SK-N-SH (cell line): ENCODE measurements around the gene MECP2. TPM values are rescaled to one million over a fixed set of nuclear protein-coding genes. Genes with fewer than 3 reads are reported as not detected.

Experiments used
- CTCF ChIA-PET: fragments of 300-600, 350-600 bp; formaldehyde crosslinking; extraction: SDS; loops from one replicate; lab custom pipeline; 2021; lab: Yijun Ruan, JAX
- POLR2A ChIA-PET: fragments of 350-600 bp; sonication (Branson Sonifier 250); formaldehyde crosslinking; extraction: SDS; loops from one replicate; lab custom pipeline; 2020; ENCODE audit warnings: antibody characterized with exemption, inconsistent platforms; lab: Yijun Ruan, JAX
- DNase-seq: peaks from one replicate; pipeline ENCODE4 v3.0.0; 2012
- H2AFZ ChIP-seq: fragments of 200-600 bp; sonication (generic); 2 replicates; pipeline ENCODE4 v1.8.1; 2016; ENCODE audit warnings: antibody characterized with exemption, mild to moderate bottlenecking, low read depth
- H3F3A ChIP-seq: fragments of 200-600 bp; sonication (generic); replicated peaks from 2 replicates; pipeline ENCODE3; 2016; ENCODE audit warnings: antibody characterized with exemption, mild to moderate bottlenecking; ENCODE audit not compliant: insufficient read depth
- H3K27ac ChIP-seq, 2 experiments: fragments of 200-500 bp in 1 of 2; fragments of 200-600 bp in 1 of 2; sonication (Bioruptor generic) in 1 of 2; sonication (generic), shearing (Covaris generic) in 1 of 2; 2 replicates each; pipeline versions ENCODE4 v1.5.1 to v1.6.1; 2014 to 2016; ENCODE audit warnings: low read depth in 2 of 2, inconsistent platforms in 1 of 2, low read length in 1 of 2, mild to moderate bottlenecking in 1 of 2, mixed read lengths in 1 of 2
- H3K27me3 ChIP-seq: fragments of 200-600 bp; sonication (generic), shearing (Covaris generic); 2 replicates; pipeline ENCODE4 v1.6.1; 2016; ENCODE audit warnings: mixed run types; ENCODE audit not compliant: insufficient read depth
- H3K36me3 ChIP-seq, 2 experiments: fragments of 200-500 bp in 1 of 2; fragments of 200-600 bp in 1 of 2; sonication (Bioruptor generic) in 1 of 2; sonication (generic) in 1 of 2; replicated peaks in 1 of 2; 2 replicates each; pipeline versions ENCODE3 to v1.5.1; 2014 to 2016; ENCODE audit warnings: low read length in 1 of 2, mild to moderate bottlenecking in 1 of 2; ENCODE audit not compliant: insufficient read depth in 2 of 2, control insufficient read depth in 1 of 2
- H3K4me1 ChIP-seq, 2 experiments: fragments of 200-500 bp in 1 of 2; fragments of 200-600 bp in 1 of 2; sonication (Bioruptor generic) in 1 of 2; sonication (generic), shearing (Covaris generic) in 1 of 2; 2 replicates each; pipeline versions ENCODE4 v1.5.1 to v1.6.1; 2014 to 2016; ENCODE audit warnings: low read depth in 1 of 2, low read length in 1 of 2, mixed run types in 1 of 2; ENCODE audit not compliant: insufficient read depth in 2 of 2, control insufficient read depth in 1 of 2
- H3K4me2 ChIP-seq: fragments of 200-600 bp; sonication (generic), shearing (Covaris generic); 2 replicates; pipeline ENCODE4 v1.6.1; 2017; ENCODE audit warnings: mixed run types
- H3K4me3 ChIP-seq, 2 experiments: fragments of 200-500 bp in 1 of 2; fragments of 200-600 bp in 1 of 2; sonication (Bioruptor generic) in 1 of 2; sonication (generic), shearing (Covaris generic) in 1 of 2; 2 replicates each; pipeline versions ENCODE4 v1.5.1 to v1.8.1; 2014 to 2016; ENCODE audit warnings: low read depth in 2 of 2, inconsistent platforms in 1 of 2, low read length in 1 of 2, mild to moderate bottlenecking in 1 of 2, mixed read lengths in 1 of 2, moderate library complexity in 1 of 2
- H3K79me2 ChIP-seq: fragments of 200-600 bp; sonication (generic); 2 replicates; pipeline ENCODE4 v1.8.1; 2017; ENCODE audit warnings: mild to moderate bottlenecking; ENCODE audit not compliant: insufficient read depth
- H3K9ac ChIP-seq: fragments of 200-600 bp; sonication (generic); 2 replicates; pipeline ENCODE4 v1.6.1; 2017; ENCODE audit warnings: mixed run types
- H3K9me2 ChIP-seq: fragments of 200-600 bp; sonication (generic); 2 replicates; pipeline ENCODE4 v1.6.1; 2017; ENCODE audit warnings: mixed run types
- H3K9me3 ChIP-seq: fragments of 200-600 bp; sonication (generic); 2 replicates; pipeline ENCODE4 v1.6.1; 2017; ENCODE audit warnings: mixed run types, mild to moderate bottlenecking, moderate library complexity
- H4K20me1 ChIP-seq: fragments of 200-600 bp; sonication (generic); 2 replicates; pipeline ENCODE4 v1.6.1; 2017; ENCODE audit warnings: mild to moderate bottlenecking, mixed run types; ENCODE audit not compliant: insufficient read depth
- ELF1 ChIP-seq: IDR thresholded peaks from 2 replicates; pipeline ENCODE4 v1.4.0; 2012
- EZH2phosphoT487 ChIP-seq: fragments of 200-600 bp; sonication (generic); IDR thresholded peaks from 2 replicates; pipeline ENCODE4 v1.6.1; 2017; ENCODE audit warnings: low read depth, mixed run types, mild to moderate bottlenecking, antibody characterized with exemption, moderate library complexity, borderline replicate concordance
- FOSL2 ChIP-seq: IDR thresholded peaks from 2 replicates; pipeline ENCODE4 v1.4.0; 2012; ENCODE audit warnings: low read depth, mild to moderate bottlenecking, moderate library complexity, borderline replicate concordance
- FOXM1 ChIP-seq: IDR thresholded peaks from 2 replicates; pipeline ENCODE4 v1.4.0; 2012; ENCODE audit warnings: low read depth, mild to moderate bottlenecking
- GABPA ChIP-seq: IDR thresholded peaks from 2 replicates; pipeline ENCODE4 v1.4.0; 2012; ENCODE audit warnings: low read depth, mild to moderate bottlenecking
- GATA2 ChIP-seq: sonication (generic); formaldehyde crosslinking; IDR thresholded peaks from 2 replicates; pipeline ENCODE4 v1.5.0; 2020; ENCODE audit warnings: mild to moderate bottlenecking, missing genetic modification reagents
- JUND ChIP-seq: IDR thresholded peaks from 2 replicates; pipeline ENCODE4 v1.4.0; 2012
- MAX ChIP-seq: IDR thresholded peaks from 2 replicates; pipeline ENCODE4 v1.4.0; 2012; ENCODE audit warnings: low read depth
- MEF2A ChIP-seq: IDR thresholded peaks from 2 replicates; pipeline ENCODE4 v1.4.0; 2012; ENCODE audit warnings: low read depth, borderline replicate concordance
- RAD21 ChIP-seq: IDR thresholded peaks from 2 replicates; pipeline ENCODE4 v1.6.1; 2012; ENCODE audit warnings: mild to moderate bottlenecking, low read length
- RCOR1 ChIP-seq: fragments of 150-350 bp; IDR thresholded peaks from 2 replicates; pipeline ENCODE4 v1.6.1; 2017; ENCODE audit warnings: antibody characterized with exemption, low read length
- REST ChIP-seq: IDR thresholded peaks from 2 replicates; pipeline ENCODE4 v1.6.1; 2012; ENCODE audit warnings: mild to moderate bottlenecking, low read depth, low read length, moderate library complexity
- SIN3A ChIP-seq: IDR thresholded peaks from 2 replicates; pipeline ENCODE4 v1.6.1; 2012; ENCODE audit warnings: low read depth, mild to moderate bottlenecking, low read length, moderate library complexity, borderline replicate concordance
- USF2 ChIP-seq: fragments of 150-350 bp; IDR thresholded peaks from 2 replicates; pipeline ENCODE4 v1.6.1; 2017; ENCODE audit warnings: antibody characterized with exemption, low read length, low read depth, borderline replicate concordance
- ZBTB33 ChIP-seq: IDR thresholded peaks from 2 replicates; pipeline ENCODE4 v1.4.0; 2012; ENCODE audit warnings: low read depth, borderline replicate concordance
- WGBS: methylation state at CpG from one replicate; pipeline ENCODE4 v1.1.6; 2017; ENCODE audit warnings: low lambda C conversion rate; 5-methylcytosine and 5-hydroxymethylcytosine counted together
- polyA plus RNA-seq, 3 experiments: library from polyadenylated mRNA; depleted of rRNA; stranded (reverse); fragments of >200 nt; gene quantifications; 2 replicates each; pipeline ENCODE4 v1.2.3, GENCODE V29; 2012

MECP2 gene
- polyA plus RNA-seq, 1 of the 3 experiments (the other 2 are of a cell fraction): 8.2 TPM

- no peaks in the 10 kb centered on the region for H4K20me1 ChIP-seq
- no peaks in the 10 kb centered on the region; a peak in 1 of 4 replicates for H3K4me1 ChIP-seq
- CTCF ChIA-PET: interaction anchor here (1.1 to 12.4 kb wide), 5 partner anchors 10 to 23 kb away, joined by 3 to 94 read pairs (median 7); no protein-coding TSS in a partner anchor
- no peak for DNase-seq
- POLR2A ChIA-PET: no interaction called here
- H3K27me3 ChIP-seq: peaks cover 79% of the 10 kb centered on the region
- no peak overlapping the region for H3K4me2 ChIP-seq
- no peak overlapping the region for H3K27ac ChIP-seq
- WGBS: 62% methylated on average over 6 of the region's 13 CpGs
- no peak overlapping the region for H3K4me3 ChIP-seq
- H3K79me2 ChIP-seq: peaks cover 4% of the 10 kb centered on the region; the same call in 1 of the 2 replicates
- H3K9me2 ChIP-seq: no peaks in the 10 kb centered on the region
- H3F3A ChIP-seq: no peaks in the 10 kb centered on the region
- no peak overlapping the region for H2AFZ ChIP-seq
- TF ChIP-seq MEF2A (no peak), USF2 (no peak), GATA2 (CRISPR knock-in tag) (no peak), FOSL2 (no peak), ZBTB33 (no peak), MAX (no peak), SIN3A (no peak), FOXM1 (no peak), RAD21 (no peak), ELF1 (no peak), GABPA (no peak), JUND (no peak), REST (no peak), EZH2phosphoT487 (no peak), RCOR1 (no peak)
- TF ChIP-seq, all 33 proteins: peak for 0
- Histone ChIP-seq H3K9ac (no peak overlapping the region), H3K9me3 (no peaks in the 10 kb centered on the region), H3K36me3 (peaks cover 0 to 11% of the 10 kb centered on the region in 2 experiments)
Measured at GRCh38 chrX:154028502-154029184, 68.9 kb downstream of the MECP2 start.
